HepG2 (cell line): ENCODE results near the gene DAB2IP. TPM values are rescaled to one million over a fixed set of nuclear protein-coding genes. Genes with fewer than 3 reads are reported as not detected.
A peak's percentile ranks its signal among the peaks of the same experiment; 100 is the strongest.

Experiments
- BCL6 ChIP-seq: IDR thresholded peaks from 2 replicates; pipeline ENCODE4 v1.6.1; 2016; ENCODE audit warnings: missing genetic modification reagents, missing compliant biosample characterization
- CENPX ChIP-seq: sonication (generic); formaldehyde crosslinking; IDR thresholded peaks from 2 replicates; pipeline ENCODE4 v1.9.0; 2021; ENCODE audit warnings: mild to moderate bottlenecking, missing genetic modification reagents, moderate library complexity
- DRAP1 ChIP-seq: IDR thresholded peaks from 2 replicates; pipeline ENCODE4 v1.6.1; 2016; ENCODE audit warnings: missing genetic modification reagents, missing compliant biosample characterization
- HINFP ChIP-seq: sonication (generic); formaldehyde crosslinking; IDR thresholded peaks from 2 replicates; pipeline ENCODE4 v1.4.0; 2020; ENCODE audit warnings: low read depth, mild to moderate bottlenecking, missing genetic modification reagents
- HNF1A ChIP-seq, 2 experiments: sonication (generic) in 1 of 2; formaldehyde crosslinking in 1 of 2; IDR thresholded peaks; 2 replicates each; pipeline versions ENCODE4 v1.4.0 to v1.6.1; 2016 to 2020; ENCODE audit warnings: borderline replicate concordance in 1 of 2, low read depth in 1 of 2, mild to moderate bottlenecking in 1 of 2, missing genetic modification reagents in 1 of 2
- JUNB ChIP-seq: sonication (generic); formaldehyde crosslinking; IDR thresholded peaks from 2 replicates; pipeline ENCODE4 v1.8.0; 2022; ENCODE audit warnings: missing genetic modification reagents, mild to moderate bottlenecking, borderline replicate concordance
- NFE2 ChIP-seq: sonication (generic); formaldehyde crosslinking; IDR thresholded peaks from 2 replicates; pipeline ENCODE4 v1.4.0; 2020; ENCODE audit warnings: missing genetic modification reagents
- POLR2G ChIP-seq: fragments of 200-400 bp; formaldehyde crosslinking; IDR thresholded peaks from 2 replicates; pipeline ENCODE4 v1.6.1; 2018; ENCODE audit warnings: mild to moderate bottlenecking, low read depth, low read length, moderate library complexity
- RAD21 ChIP-seq: fragments of 450-650 bp; formaldehyde crosslinking; IDR thresholded peaks from 2 replicates; pipeline ENCODE4 v1.5.0; 2020; ENCODE audit warnings: mild to moderate bottlenecking
- RARA ChIP-seq: IDR thresholded peaks from 2 replicates; pipeline ENCODE4 v1.6.1; 2016; ENCODE audit warnings: missing genetic modification reagents, missing compliant biosample characterization
- RBM22 ChIP-seq: fragments of 200-400 bp; formaldehyde crosslinking; optimal IDR thresholded peaks from 2 replicates; pipeline ENCODE3; 2017; ENCODE audit warnings: mild to moderate bottlenecking, low read length, moderate library complexity
- SAP130 ChIP-seq: IDR thresholded peaks from 2 replicates; pipeline ENCODE4 v1.6.1; 2016; ENCODE audit warnings: low read depth
- SRF ChIP-seq: IDR thresholded peaks from 2 replicates; pipeline ENCODE4 v1.6.1; 2011; ENCODE audit warnings: mild to moderate bottlenecking, low read depth, low read length, moderate library complexity
- THRA ChIP-seq: sonication (generic); formaldehyde crosslinking; IDR thresholded peaks from 2 replicates; pipeline ENCODE4 v1.4.0; 2020; ENCODE audit warnings: missing genetic modification reagents, borderline replicate concordance
- XRCC5 ChIP-seq: fragments of 200-400 bp; formaldehyde crosslinking; optimal IDR thresholded peaks from 2 replicates; pipeline ENCODE3; 2017; ENCODE audit warnings: mild to moderate bottlenecking, low read length
- ZC3H4 ChIP-seq: sonication (generic); formaldehyde crosslinking; IDR thresholded peaks from 2 replicates; pipeline ENCODE4 v1.4.0; 2020; ENCODE audit warnings: missing genetic modification reagents, borderline replicate concordance
- ZNF615 ChIP-seq: sonication (generic); formaldehyde crosslinking; IDR thresholded peaks from 2 replicates; pipeline ENCODE4 v1.5.0; 2020; ENCODE audit warnings: mild to moderate bottlenecking, missing genetic modification reagents, borderline replicate concordance
- ZNF674 ChIP-seq: sonication (generic); formaldehyde crosslinking; IDR thresholded peaks from 2 replicates; pipeline ENCODE4 v1.5.0; 2020; ENCODE audit warnings: low read depth, mild to moderate bottlenecking, missing genetic modification reagents
- ZSCAN5A ChIP-seq: sonication (generic); formaldehyde crosslinking; IDR thresholded peaks from 2 replicates; pipeline ENCODE4 v1.8.0; 2022; ENCODE audit warnings: mild to moderate bottlenecking, missing genetic modification reagents, borderline replicate concordance
- polyA plus RNA-seq, 8 experiments: library from polyadenylated mRNA; depleted of rRNA in 3 of 8; stranded (reverse) in 7 of 8; unstranded in 1 of 8; fragments of >200 nt; fragmentation: Illumina TruSeq in 4 of 8; extraction: Trizol in 4 of 8; gene quantifications; 2 replicates each; pipeline versions ENCODE4 v1.2.1 to v1.2.3, GENCODE V29; 2011 to 2016; ENCODE audit warnings: low read depth in 4 of 8, missing spikeins in 1 of 8, mixed read lengths in 1 of 8; ENCODE audit not compliant: insufficient read depth in 1 of 8
- total RNA-seq, 5 experiments: library from RNA; depleted of rRNA; stranded (reverse); fragments of >200 nt; fragmentation: Illumina TruSeq; extraction: Trizol; gene quantifications; 2 replicates each; pipeline ENCODE4 v1.2.3, GENCODE V29; 2016; ENCODE audit warnings: low read depth in 1 of 5

DAB2IP gene
- total and polyA plus RNA-seq, 2 of the 13 experiments (the other 11 are each of a cell fraction or from before 2014, with no cell fraction given): 25.3 to 37.9 TPM

- TF ChIP-seq RBM22 (no peak), SAP130 (peak; percentile 19; the same call in 1 of the 2 replicates), XRCC5 (peak; percentile 62), ZNF615 (CRISPR knock-in tag) (no peak), DRAP1 (CRISPR knock-in tag) (no peak), RAD21 (CRISPR knock-in tag) (peak; percentile 77), JUNB (CRISPR knock-in tag) (no peak), NFE2 (no peak), BCL6 (CRISPR knock-in tag) (peak; percentile 98), THRA (CRISPR knock-in tag) (peak; percentile 83; the same call in 1 of the 2 replicates), SRF (no peak), HINFP (CRISPR knock-in tag) (peak; percentile 35; the same call in 1 of the 2 replicates), CENPX (CRISPR knock-in tag) (no peak), RARA (CRISPR knock-in tag) (peak; percentile 58), POLR2G (no peak), ZNF674 (CRISPR knock-in tag) (no peak), HNF1A (IDR thresholded peaks at IDR 0.05; ENCODE audit: low read depth) (no peak), HNF1A (CRISPR knock-in tag; IDR thresholded peaks at IDR 0.05; ENCODE audit: borderline replicate concordance) (no peak; the same call in 1 of the 2 replicates), ZC3H4 (CRISPR knock-in tag) (no peak), ZSCAN5A (CRISPR knock-in tag) (no peak)
Observed at GRCh38 chr9:121634329-121635261, 16.8 kb upstream of the DAB2IP start (continued).
